ENCODE results near the gene GAS6. TPM values are rescaled to one million over a fixed set of nuclear protein-coding genes. Genes with fewer than 3 reads are reported as not detected.
"Not testable (repeated sequence)": the region's sequence is repeated elsewhere in the genome, so short reads cannot be mapped to it uniquely, and the experiment has no call there.

GAS6 gene
- total RNA-seq, 1 experiment from 2014 or later = 138 TPM

DNA sequence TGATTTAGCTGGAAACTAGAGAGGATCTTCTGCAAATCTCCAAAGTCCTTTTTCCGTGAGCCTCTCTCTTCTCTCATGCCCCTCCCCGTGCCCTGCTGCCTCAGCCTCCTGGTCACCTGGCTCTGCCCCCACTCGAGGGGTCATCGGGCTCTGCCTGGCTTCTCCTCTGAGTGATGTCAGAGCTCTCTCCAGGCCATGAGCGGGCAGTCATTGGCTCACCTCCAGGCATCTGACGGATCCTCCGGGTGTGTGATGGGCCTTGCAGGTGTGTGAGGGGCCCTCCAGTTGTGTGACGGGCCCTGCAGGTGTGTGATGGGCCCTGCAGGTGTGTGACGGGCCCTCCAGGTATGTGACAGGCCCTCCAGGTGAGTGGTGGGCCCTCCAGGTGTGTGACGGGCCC, 10.3 kb upstream of the GAS6 start:
- no peak for DNase-seq (ENCODE audit: low read depth)

DNA sequence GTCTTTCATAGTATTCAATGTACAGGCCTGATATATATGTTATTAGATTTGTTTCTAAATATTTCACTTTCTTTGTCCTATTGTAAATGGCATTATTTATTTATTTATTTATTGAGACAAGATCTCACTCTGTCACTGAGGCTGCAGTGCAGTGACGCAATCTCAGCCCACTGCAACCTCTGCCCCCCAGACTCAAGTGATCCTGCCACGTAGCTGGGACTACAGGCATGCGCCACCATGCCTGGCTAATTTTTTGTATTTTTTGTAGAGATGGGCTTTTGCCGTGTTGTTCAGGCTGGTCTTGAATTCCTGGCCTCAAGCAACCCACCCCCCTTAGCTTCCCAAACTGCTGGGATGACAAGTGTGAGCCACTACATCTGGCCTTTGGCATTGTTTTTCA, 5.4 kb upstream of the GAS6 start:
- no peak for DNase-seq (ENCODE audit: low read depth)

DNA sequence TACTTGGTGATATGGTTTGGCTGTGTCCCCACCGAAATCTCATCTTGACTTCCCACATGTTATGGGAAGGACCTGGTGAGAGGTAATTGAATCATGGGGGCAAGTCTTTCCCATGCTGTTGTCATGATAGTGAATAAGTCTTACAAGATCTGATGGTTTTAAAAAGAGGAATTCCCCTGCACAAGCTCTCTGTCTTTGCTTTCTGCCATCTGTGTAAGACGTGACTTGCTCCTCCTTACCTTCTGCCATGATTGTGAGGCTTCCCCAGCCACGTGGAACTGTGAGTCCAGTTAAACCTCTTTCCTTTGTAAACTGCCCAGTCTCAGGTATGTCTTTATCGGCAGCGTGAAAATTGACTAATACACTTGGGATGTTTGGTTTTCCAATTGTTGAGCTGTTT, 4.0 kb upstream of the GAS6 start:
- DNase-seq (ENCODE audit: low read depth) = not testable (repeated sequence)

GRCh38 chr13:113865427-113865826, 1.6 kb upstream of the GAS6 start:
- no peak for DNase-seq (ENCODE audit: low read depth)

DNA sequence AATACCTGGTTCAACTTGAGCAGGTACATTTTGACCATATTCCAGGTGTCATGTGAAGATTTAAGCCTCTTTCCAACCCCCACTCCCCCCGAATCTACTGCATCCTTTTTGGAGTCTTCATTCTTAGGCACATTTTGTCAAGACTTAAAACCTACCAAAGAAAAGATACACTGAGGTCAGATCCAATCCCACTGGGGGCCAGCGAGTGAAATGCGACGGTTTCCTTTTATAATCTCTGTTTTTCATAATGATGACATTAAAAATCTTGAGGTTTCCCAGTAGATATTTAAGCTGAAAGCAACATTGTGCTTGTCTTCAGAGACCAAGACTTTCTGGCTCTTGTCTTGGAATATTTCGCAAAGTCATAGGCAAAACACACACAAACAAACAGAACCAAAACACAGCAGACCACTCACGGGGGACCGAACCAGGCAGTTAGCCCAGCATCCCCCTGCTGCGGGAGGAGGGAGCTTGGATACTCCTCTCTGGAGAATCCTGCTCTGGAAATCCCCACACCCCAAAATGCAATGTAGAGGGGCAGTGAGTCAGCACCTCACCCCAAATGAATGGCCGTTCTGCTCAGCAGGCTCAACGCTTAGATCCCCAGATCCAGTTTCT, 506 bp upstream of the GAS6 start:
- no peak for DNase-seq (ENCODE audit: low read depth)

DNA sequence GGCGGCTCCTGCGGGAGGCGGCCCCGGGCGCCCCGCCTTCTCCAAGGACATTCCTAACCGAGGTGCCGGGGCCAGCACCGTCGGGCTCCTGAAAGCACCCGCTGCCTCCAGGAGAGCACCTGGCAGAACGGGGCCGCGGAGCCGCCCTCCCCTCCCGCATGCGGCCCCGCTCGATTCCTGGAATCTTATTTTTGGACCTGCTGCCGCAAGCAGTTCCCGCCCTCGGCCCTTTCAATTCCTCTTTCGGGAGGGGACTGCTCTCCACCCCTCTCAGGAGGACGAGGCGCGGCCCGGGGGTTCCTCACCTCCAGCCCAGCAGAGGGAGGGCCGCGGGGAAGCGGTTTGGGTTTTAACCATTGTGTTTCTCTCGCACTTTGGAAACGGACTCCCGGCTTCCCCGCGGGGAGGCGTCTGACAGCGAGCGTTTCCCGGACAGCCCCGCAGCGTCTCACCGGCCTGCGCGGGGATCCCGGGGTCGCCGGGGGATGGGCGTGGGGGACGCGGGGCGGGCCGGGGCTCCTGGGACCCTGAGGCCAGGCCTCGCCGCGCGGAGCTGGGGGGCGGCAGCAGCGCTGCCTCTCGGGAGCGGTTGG, 849 bp downstream of the GAS6 start:
- DNase-seq (ENCODE audit: low read depth) = no peak

DNA sequence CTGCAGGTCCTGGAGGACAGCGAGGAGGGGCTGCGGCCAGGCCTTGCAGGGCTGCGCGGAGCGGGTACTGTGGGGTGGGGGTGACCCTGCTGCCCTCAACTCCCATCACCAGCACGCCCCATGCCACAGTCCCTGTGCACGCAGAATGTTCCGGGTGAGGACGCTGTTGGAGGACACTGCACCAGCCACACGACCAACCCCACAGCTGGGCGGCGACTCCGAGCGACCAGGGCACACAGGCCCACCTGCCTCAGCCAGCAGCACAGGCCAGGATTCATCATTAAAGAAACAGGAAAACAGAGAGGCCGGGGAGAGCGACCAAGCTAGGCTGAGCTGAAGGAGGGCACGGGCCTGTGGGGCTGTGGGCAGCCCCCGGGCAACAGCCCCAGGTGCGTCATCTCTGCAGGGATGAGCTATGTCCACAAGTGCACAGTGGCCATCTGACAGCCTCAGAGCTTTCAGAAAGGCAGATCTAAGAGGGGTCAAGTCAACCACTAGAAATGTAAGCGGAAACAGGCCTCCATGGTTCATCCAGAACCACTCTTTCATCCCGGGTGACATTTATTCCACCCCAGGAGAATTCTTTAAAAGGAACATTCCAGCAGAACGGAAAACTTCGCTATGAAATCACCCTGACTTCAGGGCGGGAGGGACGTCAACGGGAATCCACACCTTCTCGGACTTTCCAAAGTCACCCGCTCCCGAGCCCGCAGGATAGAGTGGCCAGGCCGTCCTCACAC, 1.5 kb downstream of the GAS6 start:
- peak; percentile 72 for DNase-seq (ENCODE audit: low read depth)

- DNase-seq (ENCODE audit: low read depth) = no peak
These were observed 2.3 kb downstream of the GAS6 start for GRCh38 chr13:113861433-113862030.

DNA sequence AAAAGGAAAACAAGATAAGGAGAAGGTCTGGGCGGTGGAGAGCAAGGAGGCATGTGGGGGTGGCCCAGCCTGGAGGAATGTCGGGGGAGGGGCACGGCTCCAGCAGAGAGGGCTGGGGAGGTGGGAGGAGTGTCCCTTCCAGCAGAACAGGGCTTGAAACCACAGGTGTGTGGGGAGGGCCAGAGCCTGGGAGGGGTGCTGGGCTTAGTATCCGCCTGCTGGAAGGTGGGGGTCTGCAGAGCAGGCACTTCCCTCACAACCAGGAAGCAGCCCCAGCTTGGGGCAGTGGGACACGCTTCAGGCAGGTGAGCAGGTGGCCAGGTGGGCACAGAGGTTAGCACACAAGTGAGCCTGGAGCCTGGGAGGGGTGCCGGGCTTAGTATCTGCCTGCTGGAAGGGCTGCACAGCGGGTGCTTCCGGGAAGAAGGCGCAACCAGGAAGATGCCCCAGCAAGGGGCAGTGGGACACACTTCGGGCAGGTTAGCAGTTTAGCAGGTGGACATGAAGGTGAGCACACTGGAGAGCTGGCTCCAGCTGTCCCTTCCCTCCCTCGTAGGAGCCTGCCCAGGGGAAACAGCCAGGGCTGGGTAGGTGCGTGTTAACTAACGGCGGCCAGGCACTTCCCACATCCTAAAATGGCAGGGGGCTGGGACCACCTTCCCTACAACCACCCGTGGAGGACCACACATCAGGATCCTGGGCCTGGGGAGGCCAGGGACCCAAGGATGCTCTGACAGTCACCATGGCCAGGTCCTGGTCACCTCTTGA, 3.0 kb downstream of the GAS6 start:
- DNase-seq (ENCODE audit: low read depth) = no peak

DNA sequence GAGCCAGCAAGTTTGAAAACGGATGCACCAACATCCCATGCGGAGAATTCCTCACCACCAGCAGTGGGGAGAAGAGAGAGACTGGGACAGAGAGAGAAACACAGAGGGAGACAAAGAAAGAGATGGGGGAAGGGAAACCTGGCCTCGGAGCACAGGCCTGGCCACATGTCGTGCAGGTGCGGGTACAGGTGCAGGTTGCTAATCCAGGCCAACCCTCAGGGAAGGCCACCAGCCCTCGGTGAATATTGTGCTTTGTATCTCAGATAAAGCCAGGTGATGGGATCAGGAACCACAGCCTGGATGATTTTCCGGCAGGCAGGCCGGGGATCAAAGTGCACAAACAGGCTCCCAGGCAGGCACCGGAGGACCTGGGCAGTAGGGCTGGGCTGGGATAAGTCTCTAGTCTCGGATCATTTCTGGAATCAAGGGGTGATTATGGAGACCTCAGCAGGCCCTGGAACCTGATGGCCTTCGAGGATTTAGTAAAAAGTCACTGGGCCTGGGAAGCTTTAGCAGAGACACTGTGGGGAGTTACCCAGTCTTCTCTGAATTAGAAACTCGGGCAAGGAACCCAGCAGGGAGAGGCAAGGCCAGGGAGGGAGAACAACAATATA, 3.7 kb downstream of the GAS6 start:
- DNase-seq (ENCODE audit: low read depth) = no peak

DNA sequence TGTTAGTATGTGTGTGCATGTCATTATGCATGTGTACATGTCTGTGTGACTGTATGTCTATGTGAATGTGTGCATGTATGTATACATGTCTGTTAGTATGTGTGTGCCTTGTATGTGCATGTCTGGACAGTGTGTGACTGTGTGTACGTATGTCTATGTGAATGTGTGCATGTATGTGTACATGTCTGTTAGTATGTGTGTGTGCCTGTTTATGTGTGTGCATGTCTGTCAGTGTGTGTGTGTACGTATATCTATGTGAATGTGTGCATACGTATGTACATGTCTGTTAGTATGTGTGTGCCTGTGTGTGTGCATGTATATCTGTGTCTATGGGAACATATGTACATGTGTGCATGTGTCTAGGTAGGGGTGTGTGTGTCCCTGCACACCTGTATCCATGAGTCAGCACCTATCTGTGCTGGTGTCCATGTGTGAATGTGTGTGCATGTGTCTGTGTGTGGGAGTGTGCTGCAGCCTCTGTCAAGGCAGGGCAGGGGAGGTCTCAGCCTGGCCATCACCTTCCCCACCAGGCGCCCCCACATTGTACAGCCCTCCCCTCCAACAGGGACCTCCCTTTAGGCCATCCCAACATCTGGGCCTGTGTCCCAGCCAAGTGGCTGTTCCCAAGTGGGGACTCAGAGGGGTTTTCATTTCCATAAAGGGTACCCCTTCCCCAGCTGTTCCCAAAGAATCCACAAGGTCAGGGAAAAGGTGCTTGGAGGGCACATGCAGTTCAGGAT, 4.4 kb downstream of the GAS6 start:
- no peak for DNase-seq (ENCODE audit: low read depth)

DNA sequence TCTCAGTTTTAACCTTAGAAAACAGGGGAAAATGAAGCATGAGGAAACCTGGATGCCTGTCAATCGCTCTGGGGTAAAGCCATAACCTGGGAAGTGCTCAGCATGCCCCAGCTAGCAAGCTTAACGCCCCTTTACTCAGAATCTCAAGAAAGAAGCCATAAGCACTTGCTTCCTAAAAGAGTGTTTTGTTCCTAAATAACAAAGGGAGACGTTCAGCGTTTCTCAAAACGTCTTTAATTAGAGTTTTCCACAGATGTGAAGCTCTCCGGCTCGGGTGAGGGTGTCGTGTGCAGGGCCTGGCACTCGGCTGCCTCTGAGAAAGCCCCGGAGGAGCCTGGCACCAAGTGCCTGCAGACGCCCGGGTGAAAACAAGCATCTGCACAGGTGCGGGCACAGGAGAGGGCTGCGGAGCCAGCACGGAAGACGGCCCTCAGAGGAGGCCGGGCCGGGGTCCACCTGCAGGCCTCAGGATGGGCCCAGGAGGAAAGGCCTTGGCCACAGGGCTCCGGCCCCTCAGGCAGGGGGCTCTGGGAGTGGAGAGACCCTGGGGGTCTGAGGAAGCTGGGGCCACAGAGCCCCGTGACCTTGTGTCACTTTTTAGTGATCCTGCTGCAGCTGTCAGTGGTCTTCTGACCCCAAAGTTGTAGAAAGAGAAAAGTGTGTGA, 6.2 kb downstream of the GAS6 start:
- DNase-seq (ENCODE audit: low read depth) = no peak

GRCh38 chr13:113856716-113857065, 7.2 kb downstream of the GAS6 start:
- DNase-seq (ENCODE audit: low read depth) = no peak

- DNase-seq (ENCODE audit: low read depth) = no peak
These were observed 7.8 kb downstream of the GAS6 start for GRCh38 chr13:113855931-113856715.

DNA sequence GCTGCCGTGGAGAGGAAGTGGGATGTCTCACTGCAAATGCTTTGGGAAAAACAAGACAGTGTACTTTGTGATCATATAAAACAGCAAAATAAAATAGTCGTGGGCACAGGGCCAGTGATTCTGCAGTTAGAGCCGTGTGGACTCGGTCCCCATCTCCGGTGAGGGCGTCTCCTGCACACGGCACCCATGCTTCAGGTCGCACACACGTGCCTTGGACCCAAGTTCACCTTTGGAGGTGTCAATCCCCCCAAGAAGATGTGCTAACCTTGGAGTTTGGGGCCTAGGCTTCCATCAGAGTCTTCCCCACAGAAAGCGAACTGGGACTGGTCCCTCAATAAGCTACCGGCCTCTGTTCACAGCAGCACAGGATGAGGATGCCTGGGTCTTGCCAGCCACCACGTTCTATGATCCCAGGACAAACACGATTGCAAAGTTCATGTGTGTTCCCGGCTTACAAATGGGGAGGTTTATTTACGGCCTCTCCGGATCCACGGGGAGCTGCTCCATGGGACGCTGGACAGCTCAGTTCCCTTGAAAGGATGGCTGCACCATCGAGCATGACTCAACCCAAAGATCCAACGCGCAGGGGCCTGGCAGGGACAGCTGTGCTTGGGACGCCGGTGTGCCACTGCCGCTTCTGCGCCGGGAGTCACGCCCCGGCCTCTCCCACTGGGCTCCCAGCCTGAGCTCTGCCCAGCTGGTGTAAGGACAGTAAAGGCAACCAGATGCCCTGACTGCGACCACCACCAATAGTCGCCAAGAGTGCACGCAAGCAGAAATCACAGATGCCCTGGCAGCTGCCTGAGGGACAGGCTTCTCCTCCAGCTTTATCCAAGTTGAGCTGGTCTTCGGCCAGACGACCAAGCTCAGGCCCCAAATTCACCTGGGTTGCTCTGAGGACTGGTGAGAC, 8.6 kb downstream of the GAS6 start:
- DNase-seq (ENCODE audit: low read depth) = no peak

DNA sequence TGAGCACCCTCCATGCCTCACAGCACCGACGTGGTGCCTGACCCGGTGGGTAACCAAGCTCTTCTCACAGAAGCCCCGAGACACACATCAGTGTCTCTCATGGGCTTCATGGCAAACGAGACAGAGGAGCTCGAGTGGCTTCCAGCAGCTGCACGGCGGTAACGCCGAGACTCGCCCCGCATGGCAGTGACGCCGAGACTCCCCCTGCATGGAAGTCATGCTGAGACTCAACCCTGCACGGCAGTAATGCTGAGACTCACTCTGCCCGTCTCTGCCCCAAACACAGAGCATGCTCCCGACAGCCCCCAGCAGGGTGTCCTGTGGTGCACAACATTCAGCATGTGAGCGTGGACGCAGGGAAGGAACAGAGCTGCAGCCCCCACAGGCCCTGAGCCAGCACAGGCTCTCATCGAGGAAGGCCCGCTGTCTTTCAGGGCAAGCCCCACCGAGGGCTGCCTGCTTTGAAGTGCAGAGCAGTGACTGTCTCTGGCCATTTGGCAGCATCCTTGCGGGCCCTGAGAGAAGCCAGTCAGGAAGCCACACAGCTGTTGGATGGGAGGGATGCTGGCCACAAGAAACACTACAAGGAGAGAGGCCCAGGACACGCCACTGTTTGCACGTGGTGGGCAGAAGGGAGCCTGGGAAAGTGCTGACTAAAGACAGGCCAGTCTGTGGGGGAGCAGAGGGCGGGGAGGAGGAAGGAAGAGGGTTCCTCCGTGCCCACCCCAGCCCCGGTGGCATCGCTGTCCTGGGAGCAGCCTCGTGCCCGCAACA, 9.5 kb downstream of the GAS6 start:
- DNase-seq (ENCODE audit: low read depth) = no peak

GRCh38 chr13:113853518-113854237, 10.2 kb downstream of the GAS6 start:
- no peak for DNase-seq (ENCODE audit: low read depth)
